ENCODE results near the gene WWC1.
"Not testable (repeated sequence)": the region's sequence is repeated elsewhere in the genome, so short reads cannot be mapped to it uniquely, and the experiment has no call there.

The WWC1 gene

DNA sequence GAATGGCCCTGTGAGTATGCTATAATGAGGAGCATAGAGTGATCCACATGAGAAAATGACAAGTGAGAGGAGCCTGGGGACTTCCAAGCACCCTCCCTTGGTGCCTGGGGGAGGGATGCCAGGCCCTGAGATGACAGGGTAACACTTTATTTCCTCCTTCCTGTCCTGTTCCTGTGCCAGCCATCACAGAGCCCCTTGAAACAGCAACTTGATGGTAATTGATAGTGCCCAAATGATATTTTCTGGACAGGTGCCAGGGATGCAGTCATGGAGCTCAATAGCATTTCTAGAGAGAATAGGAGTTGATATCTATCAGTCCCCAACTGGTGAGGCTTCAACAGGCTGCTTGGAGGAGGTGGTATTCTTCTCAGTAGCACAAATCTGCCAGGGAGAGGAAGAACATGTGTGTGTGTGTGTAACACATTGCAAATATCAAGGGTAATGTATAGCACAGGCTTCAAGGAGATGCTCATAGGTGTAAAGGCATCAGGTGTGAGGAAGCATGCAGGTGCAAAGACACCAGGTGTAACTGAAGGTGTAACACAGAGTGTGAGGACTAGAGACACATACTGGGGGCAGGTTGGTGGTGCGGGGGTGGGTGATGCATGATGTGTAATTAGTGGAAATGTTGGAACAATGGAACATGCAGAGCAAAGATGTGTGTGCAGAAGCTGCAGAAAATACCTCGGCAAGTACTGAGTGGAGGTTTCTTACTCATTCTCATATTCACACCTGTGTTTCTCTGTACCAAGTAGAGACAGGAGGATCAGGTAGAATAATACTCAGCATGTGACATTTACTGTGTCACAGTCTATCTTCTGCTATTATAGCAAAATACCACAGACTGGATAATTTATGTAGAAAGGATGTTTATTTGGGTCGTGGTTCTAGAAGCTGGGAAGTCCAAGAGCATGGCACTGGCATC lies 18.1 kb upstream of the WWC1 start:
- Mint-ChIP-seq H3K9me3 (no peaks in the 10 kb centered on the region), H3K36me3 (no peaks in the 10 kb centered on the region), H3K27me3 (peaks cover 13% of the 10 kb centered on the region), H3K27ac (no peak overlapping the region), H3K4me3 (no peak overlapping the region), H3K4me1 (peaks cover 7% of the 10 kb centered on the region)

GRCh38 chr5:168274406-168274805 lies 17.0 kb upstream of the WWC1 start:
- H3K27ac Mint-ChIP-seq: no peak overlapping the region
- H3K4me1 Mint-ChIP-seq: no peaks in the 10 kb centered on the region
- H3K36me3 Mint-ChIP-seq: no peaks in the 10 kb centered on the region
- H3K27me3 Mint-ChIP-seq: peaks cover 10% of the 10 kb centered on the region
- no peak overlapping the region for H3K4me3 Mint-ChIP-seq
- no peaks in the 10 kb centered on the region for H3K9me3 Mint-ChIP-seq

DNA sequence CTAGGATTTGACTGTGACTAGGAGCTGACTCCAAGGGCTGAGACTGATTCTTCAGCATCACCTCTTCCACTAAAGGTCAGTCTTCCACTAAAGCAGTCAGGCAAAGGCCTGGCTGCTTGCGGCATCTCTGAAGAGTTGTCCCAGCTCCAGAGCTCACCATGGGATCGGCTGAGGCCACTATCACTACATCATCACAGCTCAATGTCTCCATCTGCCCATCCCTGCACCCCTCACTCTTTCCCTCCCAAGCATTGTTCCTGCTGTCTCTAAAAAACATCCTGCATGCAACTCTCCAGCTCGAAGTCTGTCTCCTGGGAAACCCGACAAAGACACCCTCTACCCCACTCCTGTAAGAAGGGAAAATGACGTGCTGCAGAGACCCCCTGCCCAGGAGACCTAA lies 15.5 kb upstream of the WWC1 start:
- Mint-ChIP-seq H3K27ac (no peak overlapping the region), H3K27me3 (peaks cover 11% of the 10 kb centered on the region), H3K9me3 (no peaks in the 10 kb centered on the region), H3K36me3 (no peaks in the 10 kb centered on the region), H3K4me1 (no peaks in the 10 kb centered on the region), H3K4me3 (no peak overlapping the region)

- H3K27ac Mint-ChIP-seq: no peak overlapping the region
- no peaks in the 10 kb centered on the region for H3K4me1 Mint-ChIP-seq
- peaks cover 6% of the 10 kb centered on the region for H3K9me3 Mint-ChIP-seq
- H3K36me3 Mint-ChIP-seq: no peaks in the 10 kb centered on the region
- H3K27me3 Mint-ChIP-seq: peaks cover 13% of the 10 kb centered on the region
- H3K4me3 Mint-ChIP-seq: no peak overlapping the region
Observed at GRCh38 chr5:168282120-168282519, 9.3 kb upstream of the WWC1 start.

GRCh38 chr5:168284809-168285208 lies 6.6 kb upstream of the WWC1 start:
- Mint-ChIP-seq H3K36me3 (no peaks in the 10 kb centered on the region), H3K4me1 (no peaks in the 10 kb centered on the region), H3K4me3 (no peak overlapping the region), H3K9me3 (peaks cover 6% of the 10 kb centered on the region), H3K27ac (no peak overlapping the region), H3K27me3 (peaks cover 23% of the 10 kb centered on the region)

DNA sequence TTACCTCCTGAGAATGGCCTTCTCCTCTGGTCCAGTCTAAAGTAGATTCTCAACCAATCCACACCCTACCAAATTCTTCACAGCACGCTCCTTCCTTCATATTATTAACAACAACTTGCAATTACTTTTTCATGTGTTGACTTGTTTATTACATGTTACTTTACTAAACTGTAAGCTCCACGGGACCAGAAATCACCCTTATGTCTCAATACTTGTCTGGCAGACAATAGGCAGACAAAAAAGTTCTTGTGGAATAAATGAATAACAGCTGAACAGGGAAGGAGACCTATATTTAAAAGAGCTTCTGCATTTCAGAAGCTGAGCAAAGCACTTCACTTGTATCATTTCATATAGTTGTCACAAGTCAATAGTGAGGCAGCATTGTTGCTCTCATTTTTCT lies 5.7 kb upstream of the WWC1 start:
- peaks cover 25% of the 10 kb centered on the region for H3K27me3 Mint-ChIP-seq
- H3K4me1 Mint-ChIP-seq: no peaks in the 10 kb centered on the region
- H3K27ac Mint-ChIP-seq: no peak overlapping the region
- H3K4me3 Mint-ChIP-seq: no peak overlapping the region
- no peaks in the 10 kb centered on the region for H3K36me3 Mint-ChIP-seq
- H3K9me3 Mint-ChIP-seq: peaks cover 6% of the 10 kb centered on the region

- Mint-ChIP-seq H3K36me3 (no peaks in the 10 kb centered on the region), H3K27me3 (peaks cover 30% of the 10 kb centered on the region), H3K27ac (no peak overlapping the region), H3K4me3 (no peak overlapping the region), H3K9me3 (peaks cover 6% of the 10 kb centered on the region), H3K4me1 (no peaks in the 10 kb centered on the region)
Observed at GRCh38 chr5:168286386-168286785, 5.1 kb upstream of the WWC1 start.

DNA sequence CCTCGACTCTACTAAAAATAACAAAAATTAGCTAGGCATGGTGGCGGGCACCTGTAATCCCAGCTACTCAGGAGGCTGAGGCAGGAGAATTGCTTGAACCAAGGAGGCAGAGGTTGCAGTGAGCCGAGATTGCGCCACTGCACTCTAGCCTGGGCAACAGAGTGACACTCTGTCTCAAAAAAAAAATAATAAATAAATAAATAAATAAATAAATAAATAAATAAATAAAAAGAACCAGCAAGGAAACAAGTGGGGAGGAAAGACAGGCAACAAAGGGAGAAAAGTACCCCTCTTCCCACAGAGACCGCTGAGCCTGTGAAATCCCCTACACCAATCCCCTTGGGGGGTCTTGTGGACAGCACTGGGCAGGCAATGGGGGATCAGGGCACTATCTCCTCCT lies 4.6 kb upstream of the WWC1 start:
- not testable (repeated sequence) for H3K36me3 Mint-ChIP-seq, H3K4me3 Mint-ChIP-seq, H3K4me1 Mint-ChIP-seq, H3K9me3 Mint-ChIP-seq, H3K27ac Mint-ChIP-seq
- peaks cover 27% of the 10 kb centered on the region for H3K27me3 Mint-ChIP-seq

GRCh38 chr5:168287362-168287761 lies 4.1 kb upstream of the WWC1 start:
- Mint-ChIP-seq H3K36me3 (no peaks in the 10 kb centered on the region), H3K4me3 (no peak overlapping the region), H3K4me1 (no peaks in the 10 kb centered on the region), H3K9me3 (peaks cover 6% of the 10 kb centered on the region), H3K27me3 (peaks cover 23% of the 10 kb centered on the region), H3K27ac (peak overlapping the region; percentile 80)

GRCh38 chr5:168288349-168289245 lies 2.8 kb upstream of the WWC1 start:
- Mint-ChIP-seq H3K27ac (no peak overlapping the region), H3K36me3 (no peaks in the 10 kb centered on the region), H3K4me1 (peaks cover 3% of the 10 kb centered on the region), H3K27me3 (peaks cover 29% of the 10 kb centered on the region), H3K4me3 (no peak overlapping the region), H3K9me3 (peaks cover 6% of the 10 kb centered on the region)

GRCh38 chr5:168290902-168291341 lies 523 bp upstream of the WWC1 start:
- no peaks in the 10 kb centered on the region for H3K36me3 Mint-ChIP-seq
- H3K27ac Mint-ChIP-seq: no peak overlapping the region
- H3K27me3 Mint-ChIP-seq: peaks cover 36% of the 10 kb centered on the region
- H3K4me3 Mint-ChIP-seq: peak overlapping the region; percentile 73
- H3K9me3 Mint-ChIP-seq: no peaks in the 10 kb centered on the region
- H3K4me1 Mint-ChIP-seq: peaks cover 3% of the 10 kb centered on the region

DNA sequence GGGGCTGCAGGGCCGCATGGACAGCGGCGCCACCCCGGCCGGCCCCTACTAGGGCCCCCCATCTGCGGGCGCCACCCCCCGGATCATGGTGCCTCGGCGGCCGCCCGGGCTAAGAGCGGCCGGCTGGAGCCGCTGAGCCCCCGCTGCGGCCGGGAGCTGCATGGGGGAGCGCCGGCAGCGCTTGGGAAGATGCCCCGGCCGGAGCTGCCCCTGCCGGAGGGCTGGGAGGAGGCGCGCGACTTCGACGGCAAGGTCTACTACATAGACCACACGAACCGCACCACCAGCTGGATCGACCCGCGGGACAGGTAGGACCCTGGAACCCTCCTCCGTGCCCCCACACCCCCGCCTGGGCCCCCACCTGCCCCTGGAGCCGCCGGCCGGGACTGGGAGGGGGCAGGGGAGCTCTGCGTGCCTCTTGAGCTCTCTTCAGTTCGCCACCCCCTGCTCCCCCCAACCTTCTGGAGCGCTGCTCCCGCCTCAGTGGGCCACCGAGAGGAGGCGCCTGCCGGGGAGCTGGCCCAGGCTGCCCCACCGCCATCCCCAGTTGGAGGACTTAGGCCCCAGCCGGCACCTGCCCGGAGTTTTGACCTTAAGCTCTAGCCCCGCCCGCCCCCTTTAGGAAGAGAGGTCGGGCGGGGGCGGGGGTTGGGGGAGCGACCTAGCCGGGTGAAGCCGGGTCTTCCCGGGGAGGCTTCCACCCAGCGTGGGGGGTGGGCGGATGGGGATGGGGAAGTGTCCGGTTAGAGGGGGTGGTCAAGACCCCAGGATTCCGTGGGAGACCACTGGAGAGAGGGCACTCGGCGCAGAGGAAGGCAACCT lies 730 bp downstream of the WWC1 start:
- H3K36me3 Mint-ChIP-seq: no peaks in the 10 kb centered on the region
- peaks cover 3% of the 10 kb centered on the region for H3K4me1 Mint-ChIP-seq
- H3K27me3 Mint-ChIP-seq: peaks cover 35% of the 10 kb centered on the region
- no peak overlapping the region for H3K27ac Mint-ChIP-seq
- H3K9me3 Mint-ChIP-seq: no peaks in the 10 kb centered on the region
- no peak overlapping the region for H3K4me3 Mint-ChIP-seq

DNA sequence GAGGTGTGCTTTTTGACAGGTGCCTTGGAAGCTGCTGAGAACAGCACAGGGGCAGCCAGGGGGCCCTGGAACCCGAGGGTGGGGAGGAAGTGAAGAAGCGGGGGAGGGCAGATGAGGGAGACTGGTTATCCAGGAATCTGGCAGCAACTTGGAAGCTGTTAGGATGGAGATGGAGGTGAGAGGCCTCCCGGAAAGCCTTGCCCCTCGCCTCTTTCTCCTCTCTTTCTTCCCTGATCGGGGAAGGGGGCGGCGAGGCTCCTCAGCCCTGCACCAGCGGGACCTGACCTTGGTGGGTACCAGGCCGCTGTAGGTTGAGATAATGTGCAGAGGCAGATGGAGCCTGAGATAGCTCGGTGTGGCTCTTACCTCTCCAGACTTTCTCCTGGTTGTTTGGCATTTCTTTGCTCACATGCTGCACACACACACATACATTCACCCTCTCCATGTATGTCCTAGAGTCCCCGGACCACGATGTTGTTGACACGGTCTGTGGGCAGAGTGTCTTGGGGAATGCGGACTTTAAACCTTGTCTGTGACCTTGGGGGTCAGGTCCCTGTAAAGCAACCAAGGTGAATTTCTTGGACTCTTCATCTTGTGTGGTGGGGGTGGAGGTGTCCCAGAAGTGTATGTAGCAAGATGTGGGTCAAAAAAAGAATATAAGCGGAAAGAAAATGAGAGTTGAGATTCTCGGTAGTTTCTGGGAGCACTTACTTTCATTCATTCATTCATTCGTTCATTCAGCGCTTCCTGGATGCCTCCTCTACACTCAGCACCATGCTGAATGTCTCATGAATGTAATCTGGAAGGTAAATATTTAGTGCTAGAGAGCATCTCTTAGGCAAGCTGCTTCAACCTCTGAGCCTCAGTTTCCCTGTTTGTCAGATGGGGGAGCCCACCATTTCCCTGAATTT lies 1.6 kb downstream of the WWC1 start:
- peaks cover 3% of the 10 kb centered on the region for H3K4me1 Mint-ChIP-seq
- H3K4me3 Mint-ChIP-seq: peak overlapping the region; percentile 30
- no peak overlapping the region for H3K27ac Mint-ChIP-seq
- H3K9me3 Mint-ChIP-seq: no peaks in the 10 kb centered on the region
- no peaks in the 10 kb centered on the region for H3K36me3 Mint-ChIP-seq
- peaks cover 29% of the 10 kb centered on the region for H3K27me3 Mint-ChIP-seq

- H3K36me3 Mint-ChIP-seq: no peaks in the 10 kb centered on the region
- H3K9me3 Mint-ChIP-seq: no peaks in the 10 kb centered on the region
- H3K4me3 Mint-ChIP-seq: no peak overlapping the region
- H3K27ac Mint-ChIP-seq: no peak overlapping the region
- peaks cover 3% of the 10 kb centered on the region for H3K4me1 Mint-ChIP-seq
- H3K27me3 Mint-ChIP-seq: peaks cover 18% of the 10 kb centered on the region
Observed at GRCh38 chr5:168295574-168296201, 4.2 kb downstream of the WWC1 start.
